HEK293 (cell line): Measurements from ENCODE around the gene C1orf122.
A peak's percentile ranks its signal among the peaks of the same experiment; 100 is the strongest.

ENCODE experiments used
- CTCF ChIA-PET: fragments of 350-600 bp; formaldehyde crosslinking; extraction: SDS; loops from one replicate; lab custom pipeline; 2021; ENCODE audit warnings: antibody characterized with exemption; lab: Yijun Ruan, JAX
- POLR2A ChIA-PET: fragments of 300-600 bp; formaldehyde crosslinking; extraction: SDS; loops from one replicate; lab custom pipeline; 2020; ENCODE audit warnings: antibody characterized with exemption, inconsistent platforms; lab: Yijun Ruan, JAX
- H3K27ac ChIP-seq: fragments of 200-500 bp; sonication (Bioruptor generic); 2 replicates; pipeline ENCODE4 v1.5.1; 2014; ENCODE audit warnings: low read depth, low read length, control low read depth, inconsistent platforms; ENCODE audit errors: extremely low read depth
- H3K36me3 ChIP-seq, 2 experiments: fragments of 200-500 bp in 1 of 2; sonication (Bioruptor generic) in 1 of 2; 1 replicate in 1 of 2; 2 replicates in 1 of 2; pipeline ENCODE4 v1.5.1; 2014 to 2017; ENCODE audit warnings: inconsistent platforms in 2 of 2, low read length in 2 of 2; ENCODE audit not compliant: control insufficient read depth in 2 of 2, insufficient read depth in 1 of 2
- H3K4me1 ChIP-seq: fragments of 200-500 bp; sonication (Bioruptor generic); 2 replicates; pipeline ENCODE4 v1.5.1; 2014; ENCODE audit warnings: mild to moderate bottlenecking, low read length, inconsistent platforms; ENCODE audit not compliant: control insufficient read depth, insufficient read depth
- H3K4me3 ChIP-seq: 2 replicates; pipeline ENCODE4 v1.5.1; 2011; ENCODE audit warnings: low read depth, mild to moderate bottlenecking, control low read depth, low read length, moderate library complexity
- H3K9me3 ChIP-seq: fragments of 200-500 bp; sonication (Bioruptor generic); 2 replicates; pipeline ENCODE4 v1.5.1; 2014; ENCODE audit warnings: low read depth, low read length, inconsistent platforms; ENCODE audit not compliant: control insufficient read depth, insufficient read depth
- CTCF ChIP-seq: fragments of 450-650 bp; formaldehyde crosslinking; IDR thresholded peaks from 2 replicates; pipeline ENCODE4 v1.5.1; 2016; ENCODE audit warnings: missing biosample characterization, missing genetic modification characterization
- ELK4 ChIP-seq: IDR thresholded peaks from 2 replicates; pipeline ENCODE4 v1.6.1; 2011; ENCODE audit warnings: mild to moderate bottlenecking, low read depth, low read length, borderline replicate concordance
- IKZF3 ChIP-seq: fragments of 450-650 bp; IDR thresholded peaks from 2 replicates; pipeline ENCODE4 v1.5.0; 2018; ENCODE audit warnings: missing biosample characterization, mild to moderate bottlenecking, missing genetic modification characterization, moderate library complexity
- INSM2 ChIP-seq: fragments of 450-650 bp; formaldehyde crosslinking; IDR thresholded peaks from 2 replicates; pipeline ENCODE4 v1.5.1; 2016; ENCODE audit warnings: missing biosample characterization, missing genetic modification characterization
- KLF9 ChIP-seq: fragments of 450-650 bp; formaldehyde crosslinking; IDR thresholded peaks from 2 replicates; pipeline ENCODE4 v1.5.1; 2016; ENCODE audit warnings: missing biosample characterization, missing genetic modification characterization, low read depth
- MEIS1 ChIP-seq: sonication (generic); formaldehyde crosslinking; IDR thresholded peaks from 2 replicates; pipeline ENCODE4 v1.8.1; 2022; ENCODE audit warnings: missing genetic modification reagents, mild to moderate bottlenecking, borderline replicate concordance
- MZF1 ChIP-seq: fragments of 450-650 bp; formaldehyde crosslinking; IDR thresholded peaks from 2 replicates; pipeline ENCODE4 v1.5.1; 2017; ENCODE audit warnings: missing biosample characterization, missing genetic modification characterization, borderline replicate concordance
- SALL2 ChIP-seq: fragments of 450-650 bp; formaldehyde crosslinking; IDR thresholded peaks from 2 replicates; pipeline ENCODE4 v1.5.0; 2017; ENCODE audit warnings: missing biosample characterization, mild to moderate bottlenecking, missing genetic modification characterization, borderline replicate concordance
- SP2 ChIP-seq: fragments of 450-650 bp; formaldehyde crosslinking; IDR thresholded peaks from 2 replicates; pipeline ENCODE4 v1.5.1; 2016; ENCODE audit warnings: missing biosample characterization, missing genetic modification characterization
- TRIM28 ChIP-seq: IDR thresholded peaks from 2 replicates; pipeline ENCODE4 v1.6.1; 2011; ENCODE audit warnings: low read length, control low read depth, borderline replicate concordance
- ZBTB17 ChIP-seq: fragments of 450-650 bp; formaldehyde crosslinking; IDR thresholded peaks from 2 replicates; pipeline ENCODE4 v1.5.1; 2016; ENCODE audit warnings: missing biosample characterization, missing genetic modification characterization
- ZBTB21 ChIP-seq: fragments of 450-650 bp; formaldehyde crosslinking; IDR thresholded peaks from 2 replicates; pipeline ENCODE4 v1.5.1; 2017; ENCODE audit warnings: missing biosample characterization, missing genetic modification characterization
- ZBTB48 ChIP-seq: fragments of 450-650 bp; formaldehyde crosslinking; IDR thresholded peaks from 2 replicates; pipeline ENCODE4 v1.5.1; 2016; ENCODE audit warnings: missing biosample characterization, missing genetic modification characterization
- ZBTB7A ChIP-seq: fragments of 450-650 bp; formaldehyde crosslinking; IDR thresholded peaks from 2 replicates; pipeline ENCODE4 v1.5.1; 2016; ENCODE audit warnings: low read depth, missing biosample characterization, missing genetic modification characterization
- ZFP69B ChIP-seq: fragments of 450-650 bp; formaldehyde crosslinking; IDR thresholded peaks from 2 replicates; pipeline ENCODE4 v1.5.1; 2016; ENCODE audit warnings: missing biosample characterization, missing genetic modification characterization
- ZNF202 ChIP-seq: fragments of 450-650 bp; formaldehyde crosslinking; IDR thresholded peaks from 2 replicates; pipeline ENCODE4 v1.5.1; 2016; ENCODE audit warnings: missing biosample characterization, missing genetic modification characterization, borderline replicate concordance
- ZNF335 ChIP-seq: fragments of 450-650 bp; formaldehyde crosslinking; conservative IDR thresholded peaks from 2 replicates; pipeline ENCODE4 v1.5.1; 2016; ENCODE audit warnings: missing biosample characterization, missing genetic modification characterization
- ZNF350 ChIP-seq: fragments of 450-650 bp; formaldehyde crosslinking; IDR thresholded peaks from 2 replicates; pipeline ENCODE4 v1.5.0; 2017; ENCODE audit warnings: missing biosample characterization, mild to moderate bottlenecking, missing genetic modification characterization
- ZNF426 ChIP-seq: fragments of 450-650 bp; formaldehyde crosslinking; IDR thresholded peaks from 2 replicates; pipeline ENCODE4 v1.5.1; 2017; ENCODE audit warnings: missing biosample characterization, missing genetic modification characterization, mild to moderate bottlenecking, inconsistent platforms, moderate library complexity
- ZNF529 ChIP-seq: fragments of 450-650 bp; formaldehyde crosslinking; IDR thresholded peaks from 2 replicates; pipeline ENCODE4 v1.5.1; 2017; ENCODE audit warnings: missing genetic modification characterization, missing biosample characterization; ENCODE audit not compliant: insufficient replicate concordance
- ZNF544 ChIP-seq: fragments of 450-650 bp; formaldehyde crosslinking; IDR thresholded peaks from 2 replicates; pipeline ENCODE4 v1.5.0; 2017; ENCODE audit warnings: missing biosample characterization, missing genetic modification characterization
- ZNF600 ChIP-seq: fragments of 450-650 bp; formaldehyde crosslinking; IDR thresholded peaks from 2 replicates; pipeline ENCODE4 v1.5.1; 2016; ENCODE audit warnings: missing biosample characterization, missing genetic modification characterization
- ZNF670 ChIP-seq: fragments of 450-650 bp; formaldehyde crosslinking; IDR thresholded peaks from 2 replicates; pipeline ENCODE4 v1.5.1; 2016; ENCODE audit warnings: missing biosample characterization, missing genetic modification characterization, low read depth
- ZNF704 ChIP-seq: fragments of 450-650 bp; formaldehyde crosslinking; IDR thresholded peaks from 2 replicates; pipeline ENCODE4 v1.5.1; 2016; ENCODE audit warnings: missing biosample characterization, missing genetic modification characterization
- ZSCAN18 ChIP-seq: fragments of 450-650 bp; formaldehyde crosslinking; IDR thresholded peaks from 2 replicates; pipeline ENCODE4 v1.5.1; 2016; ENCODE audit warnings: missing biosample characterization, missing genetic modification characterization
- ZXDB ChIP-seq: fragments of 450-650 bp; formaldehyde crosslinking; IDR thresholded peaks from 2 replicates; pipeline ENCODE4 v1.5.1; 2016; ENCODE audit warnings: missing biosample characterization, missing genetic modification characterization

C1orf122 gene

GRCh38 chr1:37807220-37807554 lies 403 bp upstream of the C1orf122 start:
- ChIA-PET CTCF (interaction anchor here (0.5 to 1.4 kb wide), 4 partner anchors 53 to 262 kb away, joined by 3 to 5 read pairs (median 4); no protein-coding TSS in a partner anchor), POLR2A (interaction anchor here (0.8 to 3.3 kb wide), 7 partner anchors 9 to 116 kb away, joined by 3 to 50 read pairs (median 13); partner anchors contain the start of genes CDCA8 and MTF1)
- Histone ChIP-seq H3K4me1 (peaks cover 3% of the 10 kb centered on the region; the same call in 1 of the 2 replicates), H3K4me3 (peak overlapping the region; percentile 91), H3K36me3 (peaks cover 19 to 67% of the 10 kb centered on the region in 2 experiments), H3K9me3 (no peaks in the 10 kb centered on the region), H3K27ac (peak overlapping the region; percentile 65; the same call in 1 of the 2 replicates)
- TF ChIP-seq ZXDB (tag by site-specific recombination) (peak; percentile 39; the same call in 1 of the 2 replicates), ZNF335 (peak; percentile 20), ZNF426 (tag by site-specific recombination) (no peak), CTCF (no peak), ZBTB48 (tag by site-specific recombination) (0 out of 2 replicates have a peak, but pooled peaks have one; percentile 79)

GRCh38 chr1:37808369-37809319 lies 1.1 kb downstream of the C1orf122 start:
- ChIA-PET POLR2A (interaction anchor here (0.6 to 3.3 kb wide), 23 partner anchors 9 to 1814 kb away, joined by 3 to 50 read pairs (median 4); partner anchors contain the start of genes CDCA8, EPHA10 and MTF1), CTCF (interaction anchor here (0.6 to 1.0 kb wide), 5 partner anchors 13 to 210 kb away, joined by 3 to 4 read pairs (median 3); partner anchors contain the start of genes CDCA8 and MTF1)
- Histone ChIP-seq H3K27ac (peak overlapping the region; percentile 65), H3K36me3 (peaks cover 6 to 61% of the 10 kb centered on the region in 2 experiments; a peak in 2 of 3 replicates), H3K4me3 (peak overlapping the region; percentile 91), H3K4me1 (peaks cover 3% of the 10 kb centered on the region; the same call in 1 of the 2 replicates), H3K9me3 (no peaks in the 10 kb centered on the region)
- TF ChIP-seq ZBTB7A (tag by site-specific recombination) (no peak), ZNF704 (tag by site-specific recombination) (no peak), INSM2 (tag by site-specific recombination) (peak; percentile 11; the same call in 1 of the 2 replicates), ZNF670 (tag by site-specific recombination) (no peak), SP2 (peak; percentile 24), SALL2 (tag by site-specific recombination) (no peak), ZNF202 (tag by site-specific recombination) (no peak), ELK4 (no peak), ZSCAN18 (tag by site-specific recombination) (no peak), ZFP69B (no peak), MZF1 (tag by site-specific recombination) (no peak), ZNF544 (tag by site-specific recombination) (no peak), ZNF529 (no peak), IKZF3 (tag by site-specific recombination) (no peak), KLF9 (tag by site-specific recombination) (peak; percentile 76), ZBTB21 (tag by site-specific recombination) (no peak), ZNF600 (tag by site-specific recombination) (peak; percentile 67), MEIS1 (CRISPR knock-in tag) (no peak), TRIM28 (no peak), ZBTB17 (peak; percentile 91), ZNF350 (no peak)
